Adipose tissue (tissue), 3 donors: ENCODE results near the gene MARK4. TPM values are rescaled to one million over a fixed set of nuclear protein-coding genes. Genes with fewer than 3 reads are reported as not detected.

ENCODE experiments used
- H3K27ac ChIP-seq: one replicate; pipeline ENCODE4 v1.5.1; 2013; ENCODE audit warnings: low read depth, low read length
- WGBS, 3 donors: extraction: QIAGEN DNeasy Blood & Tissue Kit; methylation state at CpG; one replicate each; pipeline ENCODE4 v1.1.7; 2013; 5-methylcytosine and 5-hydroxymethylcytosine counted together
- polyA plus RNA-seq, 3 donors: library from polyadenylated mRNA; stranded (reverse); fragments of 200-250 nt; gene quantifications; one replicate each; pipeline ENCODE4 v1.2.3, GENCODE V29; 2013
- donor health status: healthy with polysubstance abuse.
- donor health status: Bipolar disorder and iron deficiency.
- donor health status: healthy.

The MARK4 gene
- polyA plus RNA-seq, 3 donors: 10.8 to 18.7 (median 14.7) TPM

DNA sequence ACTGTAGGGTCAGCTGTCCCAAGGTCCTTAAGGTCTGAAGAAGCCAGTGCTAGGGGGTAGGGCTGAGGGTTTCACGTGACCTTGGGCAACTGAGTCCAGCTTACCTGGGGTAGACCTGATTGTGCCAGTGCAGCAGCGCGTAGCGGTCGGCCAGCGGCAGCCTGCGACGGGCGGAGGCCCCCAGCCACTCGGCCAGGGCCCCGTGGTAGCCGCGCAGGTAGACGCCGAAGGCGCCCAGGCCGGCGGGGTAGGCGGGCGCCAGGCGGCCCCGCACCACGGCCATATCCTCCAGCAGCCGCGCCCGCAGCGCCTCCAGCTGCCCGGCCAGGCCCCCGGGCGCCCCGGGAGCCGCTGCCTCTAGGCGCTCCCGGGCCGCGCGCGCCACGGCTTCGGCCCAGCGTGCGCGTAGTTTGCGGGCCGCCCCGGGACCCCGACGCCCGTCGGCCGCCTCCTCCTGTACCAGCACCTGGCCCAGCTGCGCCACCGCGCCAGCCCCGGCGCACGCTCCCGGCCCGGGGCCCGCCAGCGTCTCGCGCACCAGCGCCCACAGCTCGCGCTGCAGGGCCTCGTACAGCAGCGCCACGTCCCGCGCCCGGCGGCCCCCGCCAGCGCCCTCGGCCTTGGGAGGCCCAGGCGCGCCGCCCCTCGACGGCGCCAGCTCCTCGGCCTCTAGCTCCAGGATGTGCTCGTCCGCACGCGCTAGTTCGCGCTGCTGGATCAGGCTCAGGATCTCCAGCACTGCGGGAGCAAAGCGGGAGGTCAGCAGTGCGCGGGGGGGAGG is 16.8 kb upstream of the MARK4 start:
- WGBS, 3 donors: 12 to 54% (median 53%) methylated on average over 46 to 93 of the region's 93 CpGs
- no peak overlapping the region for H3K27ac ChIP-seq

DNA sequence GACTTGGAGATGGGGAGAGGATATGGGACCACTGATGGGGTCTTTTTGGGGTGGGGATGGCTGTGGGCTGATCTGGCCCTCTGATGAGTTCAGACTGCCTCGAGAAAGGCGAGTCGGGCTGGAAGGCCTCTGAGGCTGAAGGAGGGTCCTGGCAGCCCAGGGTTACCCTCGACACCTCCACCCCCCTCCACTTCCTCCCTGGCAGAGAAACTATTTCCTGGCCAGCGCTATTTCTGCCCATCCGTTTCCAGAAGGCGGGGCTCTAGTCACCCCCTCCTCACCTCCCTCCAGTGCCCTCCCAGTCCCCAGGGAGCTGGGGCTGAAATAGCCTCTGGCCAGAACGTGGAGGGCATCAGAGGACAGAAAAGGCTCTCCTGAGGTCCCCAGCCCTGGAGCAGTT is 15.6 kb upstream of the MARK4 start:
- no peak overlapping the region for H3K27ac ChIP-seq

DNA sequence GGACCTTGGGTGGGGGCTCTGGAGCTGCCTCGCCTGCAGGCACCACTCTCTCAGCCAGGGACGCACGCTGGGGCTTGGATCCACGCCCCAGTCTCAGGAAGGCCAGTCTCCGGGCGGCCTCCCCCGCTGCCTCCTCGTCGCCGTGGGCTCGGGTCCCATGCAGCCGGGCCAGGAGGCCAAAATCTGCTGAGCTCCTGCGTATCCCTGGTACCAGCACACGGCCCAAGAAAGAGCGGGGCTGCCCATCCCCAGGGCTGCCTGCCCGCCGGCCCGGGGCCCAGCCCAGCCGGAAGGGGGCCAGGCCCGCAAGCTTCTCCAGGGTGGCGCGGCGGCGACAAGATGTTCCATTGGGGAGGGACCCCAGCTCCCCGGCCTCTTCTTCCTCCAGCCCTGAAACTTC is 12.5 kb upstream of the MARK4 start:
- no peak overlapping the region for H3K27ac ChIP-seq
- 83 to 88% (median 87%) methylated on average over 20 to 25 of the region's 25 CpGs for whole genome bisulfite sequencing, 3 donors

More for the DNA sequence above, 15.6 kb upstream of the MARK4 start:
- 3 to 22% (median 10%) methylated on average over 5 to 8 of the region's 8 CpGs for WGBS, 3 donors

DNA sequence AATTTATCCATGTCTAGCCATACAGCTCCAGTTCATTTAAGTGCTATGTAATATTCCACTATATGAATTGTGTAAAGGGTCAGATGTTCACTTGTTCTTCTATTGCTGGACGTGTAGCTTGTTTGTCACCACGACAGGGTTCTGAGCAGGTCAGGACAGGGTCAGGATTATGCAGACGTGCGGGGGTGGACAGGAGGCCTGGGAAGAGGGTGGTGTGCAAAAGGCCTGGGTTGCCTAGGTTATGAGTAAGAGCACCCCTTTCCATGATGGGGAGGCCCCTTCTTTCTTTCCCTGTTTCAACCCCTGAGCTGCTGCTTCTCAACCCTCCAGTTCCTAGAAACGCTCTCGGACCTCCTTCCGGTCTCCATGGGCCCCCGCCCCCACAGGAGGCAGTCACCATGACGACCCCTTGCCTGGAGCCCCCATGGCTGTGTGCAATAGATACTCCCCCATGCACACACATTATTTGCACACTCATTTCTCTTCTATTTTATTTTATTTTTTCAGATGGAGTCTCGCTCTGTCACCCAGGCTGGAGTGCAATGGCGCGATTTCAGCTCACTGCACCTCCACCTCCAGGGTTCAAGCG is 7.8 kb upstream of the MARK4 start:
- 71 to 79% (median 76%) methylated on average over 13 of the region's 13 CpGs for WGBS, 3 donors
- H3K27ac ChIP-seq: no peak overlapping the region

DNA sequence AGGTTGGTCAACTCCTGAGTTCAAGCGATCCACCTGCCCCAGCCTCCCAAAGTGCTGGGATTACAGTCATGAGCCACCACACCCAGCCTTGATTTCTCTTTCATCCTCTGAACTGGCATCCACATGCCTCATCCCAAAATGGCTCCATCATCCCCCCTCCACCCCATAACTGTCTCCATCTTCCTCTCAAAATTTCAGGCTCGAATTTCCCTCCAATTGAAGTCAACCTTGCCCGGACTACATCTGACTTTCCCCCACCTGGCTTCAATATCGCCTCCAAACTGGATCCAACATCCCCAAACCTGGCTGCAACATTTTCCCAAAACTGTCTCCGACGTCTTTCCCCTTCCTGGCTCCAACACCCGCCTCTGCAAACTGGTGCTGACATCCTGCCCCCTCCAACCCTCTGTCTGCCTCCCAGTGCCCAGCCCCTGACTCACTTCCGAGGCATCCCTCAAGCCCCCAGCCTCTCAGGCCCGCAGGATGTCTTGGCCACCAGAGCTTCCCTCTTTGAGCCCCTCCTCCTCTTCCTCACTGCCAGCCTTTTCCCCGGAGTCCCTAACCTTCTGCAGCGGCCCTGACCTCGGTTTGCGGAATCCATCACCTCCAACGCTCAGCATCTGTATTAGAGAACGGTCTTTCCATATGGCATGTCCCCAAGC is 6.8 kb upstream of the MARK4 start:
- no peak overlapping the region for H3K27ac ChIP-seq
- 45 to 65% (median 48%) methylated on average over 15 of the region's 15 CpGs for WGBS, 3 donors

DNA sequence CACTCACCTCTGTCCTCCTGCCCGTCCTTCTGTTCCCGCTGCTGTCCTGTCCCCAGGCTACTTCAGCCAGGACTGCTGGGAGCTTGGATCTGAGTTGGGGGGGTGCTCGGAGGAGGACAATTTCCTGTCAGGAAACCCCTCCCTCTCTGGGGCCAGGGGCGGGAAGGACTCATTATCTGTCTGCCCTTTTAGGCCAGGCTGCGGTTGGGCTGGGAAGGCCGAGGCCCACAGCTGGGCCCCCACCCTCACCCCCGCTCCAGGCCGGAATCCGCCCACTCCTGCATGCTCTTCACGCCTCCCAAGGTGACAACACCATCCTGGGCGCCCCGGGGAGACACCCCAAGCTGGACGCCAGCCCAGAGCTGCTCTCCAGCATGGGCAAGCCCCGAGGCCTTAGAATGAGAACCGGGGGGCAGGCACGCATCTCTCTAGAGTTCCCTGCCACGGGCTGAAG is 5.7 kb upstream of the MARK4 start, which contains the start of gene EXOC3L2:
Gene EXOC3L2, minus strand, starts transcription at position 74 of the 454 bp plus-strand sequence. CDS start 6,362 bp downstream, outside the sequence.
- 31 to 60% (median 56%) methylated on average over 14 to 17 of the region's 17 CpGs for WGBS, 3 donors
- H3K27ac ChIP-seq: no peak within 1 kb of the TSS

DNA sequence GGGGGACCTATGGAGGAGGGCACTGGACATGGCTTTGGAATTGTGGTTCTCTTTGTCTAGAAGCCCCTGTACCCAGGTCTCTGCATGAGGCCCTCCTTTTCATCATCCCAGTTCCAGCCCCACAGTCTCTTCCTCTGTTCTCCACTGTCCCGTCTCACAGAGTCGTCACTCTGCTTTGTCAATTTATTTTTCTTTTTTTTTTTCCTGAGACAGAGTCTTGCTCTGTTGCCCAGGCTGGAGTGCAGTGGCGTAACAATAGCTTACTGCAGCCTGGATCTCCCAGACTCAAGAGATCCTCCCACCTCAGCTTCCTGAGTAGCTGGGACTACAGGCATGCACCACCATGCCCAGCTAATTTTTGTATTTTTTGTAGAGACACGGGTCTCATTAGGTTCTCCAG is 5.2 kb upstream of the MARK4 start:
- no peak overlapping the region for H3K27ac ChIP-seq
- 44 to 61% (median 53%) methylated on average over 4 of the region's 4 CpGs for WGBS, 3 donors

DNA sequence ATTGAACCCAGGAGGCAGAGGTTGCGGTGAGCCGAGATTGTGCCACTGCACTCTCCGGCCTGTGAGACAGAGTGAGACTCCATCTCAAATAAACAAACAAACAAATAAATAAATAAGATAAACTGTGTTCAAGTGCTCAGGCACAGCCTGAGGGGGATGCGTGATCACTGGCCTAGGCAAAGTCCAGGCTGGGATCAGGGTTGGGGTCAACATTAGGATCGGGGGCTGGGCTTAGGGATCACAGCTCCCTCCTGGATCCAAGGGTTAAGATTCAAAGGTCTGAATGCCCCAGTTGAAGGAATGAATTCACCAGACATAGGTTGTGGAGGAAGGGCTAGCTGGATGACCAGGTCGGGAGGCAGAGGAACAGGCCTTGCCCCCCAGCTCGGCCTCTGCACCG is 3.9 kb upstream of the MARK4 start:
- no peak overlapping the region for H3K27ac ChIP-seq
- 91 to 97% (median 95%) methylated on average over 8 of the region's 8 CpGs for WGBS, 3 donors

DNA sequence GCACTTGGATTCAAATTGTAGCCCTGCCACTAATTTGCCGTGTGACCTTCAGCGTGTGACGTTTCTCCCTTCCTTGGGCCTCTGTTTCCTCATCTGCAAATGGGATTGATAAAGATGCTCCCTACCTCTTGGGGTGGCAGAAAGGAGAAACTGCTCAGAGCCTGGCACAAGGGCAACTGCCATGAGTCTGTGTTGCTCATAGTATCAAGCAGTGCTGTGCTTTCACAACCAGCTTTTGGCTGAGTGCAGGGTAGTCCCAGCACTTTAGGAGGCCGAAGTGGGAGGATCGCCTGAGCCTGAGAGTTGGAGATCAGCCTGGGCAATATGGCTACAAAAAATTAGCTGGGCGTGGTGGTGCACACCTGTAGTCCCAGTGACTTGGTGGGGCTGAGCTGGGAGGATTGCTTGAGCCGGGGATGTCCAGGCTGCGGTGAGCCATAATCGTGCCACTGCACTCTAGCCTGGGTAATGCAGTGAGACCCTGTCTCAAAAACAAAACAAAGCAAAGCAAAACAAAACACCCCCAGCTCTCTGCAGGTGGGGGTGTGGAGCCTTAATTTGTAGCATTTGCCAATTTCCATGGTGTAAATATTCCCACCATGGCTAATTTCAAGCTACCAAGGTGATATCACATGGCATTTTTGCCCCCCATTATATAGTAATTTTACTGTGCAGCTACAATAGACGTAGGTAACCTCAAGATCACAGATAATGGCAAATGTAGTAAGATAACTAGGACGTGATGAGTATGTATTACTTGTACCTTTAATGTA is 1.6 kb upstream of the MARK4 start:
- WGBS, 3 donors: 62 to 64% (median 64%) methylated on average over 11 of the region's 11 CpGs
- H3K27ac ChIP-seq: no peak overlapping the region

DNA sequence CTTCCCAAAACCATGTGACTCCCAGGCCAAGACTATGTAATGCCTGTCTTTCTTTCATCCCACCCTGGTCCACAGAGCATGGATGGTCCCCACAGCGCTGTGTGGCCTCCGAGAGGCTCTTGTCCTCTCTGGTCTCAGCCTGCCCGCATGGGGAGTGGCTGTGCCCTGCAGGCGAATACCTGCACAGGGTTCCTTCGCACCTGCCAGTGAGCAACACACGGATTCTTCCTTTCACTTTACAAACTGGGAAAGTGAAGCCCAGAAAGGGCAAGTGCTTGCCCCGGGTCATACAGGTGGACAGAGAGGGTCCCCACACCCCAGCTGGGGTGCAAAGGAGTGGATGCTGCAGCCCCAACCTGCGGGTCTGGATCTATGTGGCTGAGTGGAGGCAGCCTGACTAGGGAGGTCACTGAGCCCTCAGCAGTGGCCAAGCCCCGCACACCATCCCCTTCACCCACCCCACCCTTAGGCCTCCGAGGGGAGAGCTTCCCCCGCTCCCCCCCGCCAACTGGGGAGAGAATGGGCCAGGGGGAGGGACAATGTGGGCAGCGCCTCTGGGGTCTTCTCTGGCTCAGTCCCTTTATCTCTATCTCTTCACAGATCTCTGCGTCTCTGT is 747 bp upstream of the MARK4 start:
- WGBS, 3 donors: 47 to 56% (median 53%) methylated on average over 10 to 14 of the region's 14 CpGs
- H3K27ac ChIP-seq: no peak overlapping the region

DNA sequence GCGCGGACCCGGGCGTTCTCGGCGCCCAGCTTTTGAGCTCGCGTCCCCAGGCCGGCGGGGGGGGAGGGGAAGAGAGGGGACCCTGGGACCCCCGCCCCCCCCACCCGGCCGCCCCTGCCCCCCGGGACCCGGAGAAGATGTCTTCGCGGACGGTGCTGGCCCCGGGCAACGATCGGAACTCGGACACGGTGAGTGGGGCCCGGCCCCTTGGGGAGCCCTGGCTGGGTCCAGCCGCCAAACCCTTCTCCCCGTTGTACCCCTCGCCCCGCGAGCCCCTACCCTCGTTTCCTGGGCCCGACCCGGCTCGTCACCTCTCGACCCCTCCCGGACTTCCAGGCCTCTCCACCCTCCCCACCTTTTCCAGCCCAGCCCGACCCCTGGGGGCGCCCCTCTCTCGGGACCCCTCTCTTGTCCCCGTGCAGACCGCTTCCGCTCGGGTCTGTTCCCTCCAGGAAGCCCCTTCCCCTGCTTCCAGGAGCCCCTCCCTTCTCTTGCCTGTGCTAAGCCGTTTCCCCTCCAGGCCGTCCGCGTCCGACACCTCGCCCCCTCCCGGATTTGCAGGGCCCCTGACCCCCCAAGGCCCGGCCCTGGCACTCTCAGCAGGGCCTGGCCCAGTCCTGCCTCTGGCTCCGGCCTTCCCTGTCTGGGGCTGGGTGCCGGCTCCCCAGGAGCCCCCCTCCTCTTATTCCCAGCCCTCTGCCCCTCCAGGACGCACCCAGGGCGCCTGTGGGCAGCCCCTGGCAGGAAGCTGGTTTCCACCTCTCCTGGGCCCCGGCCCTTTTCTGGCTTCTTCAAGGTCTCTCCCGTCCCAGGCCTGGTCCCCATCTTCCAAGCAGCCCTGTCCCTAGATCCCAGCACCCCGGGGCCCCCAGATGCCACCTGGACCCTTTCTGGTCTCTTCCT is 632 bp downstream of the MARK4 start:
- WGBS, 3 donors: 1 to 2% (median 1%) methylated on average over 27 to 54 of the region's 57 CpGs
- no peak overlapping the region for H3K27ac ChIP-seq

DNA sequence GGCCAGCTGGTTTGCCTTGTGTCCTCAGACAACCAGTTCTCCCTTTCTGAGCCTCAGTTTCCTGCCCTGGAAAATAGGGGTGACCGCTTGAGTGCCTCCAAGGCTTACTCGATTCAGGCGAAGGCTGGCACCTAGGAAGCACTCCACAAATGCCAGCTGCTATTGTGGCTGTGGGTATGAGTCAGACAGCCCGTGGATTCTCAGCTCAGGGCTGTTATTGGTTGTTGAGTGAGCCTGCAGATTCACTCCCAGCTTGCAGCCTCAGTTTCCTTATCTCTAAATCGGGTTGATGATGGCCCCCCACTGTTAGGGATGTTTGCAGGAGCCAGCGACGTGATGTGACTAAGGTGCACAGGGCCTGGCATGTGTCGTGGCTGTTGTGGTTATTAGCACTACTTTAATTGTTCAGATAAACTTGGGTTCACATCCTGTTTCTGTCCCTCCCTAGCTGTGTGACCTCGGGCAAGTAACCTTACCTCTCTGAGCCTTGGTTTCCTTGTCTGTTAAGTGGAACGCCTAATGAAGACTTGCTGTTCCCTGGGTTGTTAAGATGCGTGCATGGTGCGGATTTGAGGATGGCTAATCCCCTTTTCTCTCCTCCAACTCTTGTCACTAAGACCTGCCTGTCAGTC is 2.4 kb downstream of the MARK4 start:
- 75 to 80% (median 79%) methylated on average over 12 of the region's 12 CpGs for WGBS, 3 donors

DNA sequence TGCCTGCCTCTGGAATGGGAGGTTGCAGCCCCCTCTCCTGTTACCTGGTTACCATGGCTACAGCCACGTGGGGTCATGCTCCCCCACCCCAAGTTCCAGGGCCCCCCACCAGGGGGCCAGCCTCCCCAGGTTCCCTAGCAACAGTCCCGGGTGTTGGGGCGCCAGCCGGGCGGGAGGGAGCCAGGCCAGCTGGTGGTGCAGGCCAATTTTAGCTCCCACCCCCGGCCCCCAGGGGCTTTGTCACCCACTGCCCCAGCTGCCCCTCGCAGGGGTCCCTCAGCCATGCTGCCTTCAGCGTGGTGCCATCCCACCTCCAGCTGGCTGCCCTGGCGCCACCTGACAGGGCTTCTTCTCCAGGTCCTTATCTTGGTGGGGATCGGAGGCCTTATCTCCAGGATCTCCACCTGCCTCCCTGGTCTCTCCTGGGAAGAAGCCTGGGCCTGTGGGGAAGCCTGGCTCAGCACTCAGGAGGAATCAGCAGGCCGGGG is 3.0 kb downstream of the MARK4 start:
- H3K27ac ChIP-seq: no peak overlapping the region
- 64 to 78% (median 75%) methylated on average over 11 of the region's 11 CpGs for WGBS, 3 donors

More for the DNA sequence above, 2.4 kb downstream of the MARK4 start:
- H3K27ac ChIP-seq: no peak overlapping the region

DNA sequence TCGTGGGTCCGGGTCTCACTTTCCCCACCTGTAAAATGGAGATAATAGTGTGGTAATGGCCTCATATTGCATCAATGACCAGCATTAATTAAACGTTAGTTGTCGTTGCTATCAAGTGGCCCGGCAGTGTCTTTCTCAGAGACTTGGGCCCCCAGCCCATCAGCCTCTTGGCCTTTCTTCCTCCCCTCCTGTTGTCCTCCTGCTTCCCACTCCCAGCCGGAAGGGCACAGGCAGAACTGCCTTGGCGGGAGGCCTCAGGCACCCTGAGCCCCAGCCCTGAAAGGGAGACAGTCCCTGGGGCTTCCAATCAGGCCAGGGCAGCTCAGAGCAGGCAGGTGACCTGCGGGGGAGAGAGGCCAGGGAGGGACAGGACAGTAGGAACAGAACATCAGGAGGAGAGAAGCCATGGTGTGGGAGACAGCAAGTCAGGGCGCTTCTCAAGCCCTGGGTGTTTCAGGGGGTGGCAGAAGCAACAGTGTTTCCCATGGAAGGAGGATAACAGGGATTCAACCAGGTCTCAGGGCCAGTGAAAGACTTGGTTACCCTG is 4.6 kb downstream of the MARK4 start:
- no peak overlapping the region for H3K27ac ChIP-seq
- WGBS, 3 donors: 82 to 88% (median 85%) methylated on average over 9 of the region's 9 CpGs

DNA sequence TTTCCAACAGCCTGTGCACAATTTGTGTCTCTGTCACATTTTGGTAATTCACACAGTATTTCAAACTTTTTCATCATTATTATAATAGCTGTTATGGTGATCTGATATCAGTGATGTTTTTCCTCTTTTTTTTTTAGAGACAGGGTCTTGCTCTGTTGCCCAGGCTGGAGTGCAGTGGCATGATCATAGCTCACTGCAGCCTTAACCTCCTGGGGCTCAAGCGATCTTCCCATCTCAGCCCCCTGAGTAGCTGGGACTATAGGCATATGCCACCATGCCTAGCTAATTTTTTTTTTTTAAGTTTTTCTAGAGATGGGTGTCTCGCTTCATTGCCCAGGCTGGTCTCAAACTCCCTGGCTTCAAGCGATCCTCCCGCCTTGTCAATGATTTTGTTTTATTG is 5.8 kb downstream of the MARK4 start:
- 97 to 100% (median 98%) methylated on average over 4 of the region's 4 CpGs for WGBS, 3 donors
- no peak overlapping the region for H3K27ac ChIP-seq

DNA sequence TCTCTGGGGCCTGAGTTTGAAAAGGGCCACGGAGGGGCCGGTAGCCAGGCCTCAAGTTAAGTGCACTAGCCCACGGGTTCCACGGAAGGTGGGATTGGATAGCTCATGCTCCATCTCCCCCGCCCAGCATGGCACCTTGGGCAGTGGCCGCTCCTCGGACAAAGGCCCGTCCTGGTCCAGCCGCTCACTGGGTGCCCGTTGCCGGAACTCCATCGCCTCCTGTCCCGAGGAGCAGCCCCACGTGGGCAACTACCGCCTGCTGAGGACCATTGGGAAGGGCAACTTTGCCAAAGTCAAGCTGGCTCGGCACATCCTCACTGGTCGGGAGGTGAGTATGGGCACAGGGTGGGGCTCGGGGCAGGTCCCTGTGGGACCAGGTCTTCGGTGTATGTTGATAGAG is 7.8 kb downstream of the MARK4 start:
- 96 to 98% (median 96%) methylated on average over 18 to 19 of the region's 19 CpGs for WGBS, 3 donors
- no peak overlapping the region for H3K27ac ChIP-seq
